GM18858 (cell line): Measurements from ENCODE around the gene FRAS1.
"Not testable (repeated sequence)": the region's sequence is repeated elsewhere in the genome, so short reads cannot be mapped to it uniquely, and the experiment has no call there.

Source experiments
- ATAC-seq: cut with Tn5 transposase; IDR thresholded peaks from one replicate; pipeline ENCODE4 v1.9.1; 2021; ENCODE audit not compliant: unreplicated experiment

FRAS1 gene

GRCh38 chr4:78057600-78058550, 752 bp downstream of the FRAS1 start:
- no peak for ATAC-seq

GRCh38 chr4:78058591-78059523, 1.7 kb downstream of the FRAS1 start:
- no peak for ATAC-seq

GRCh38 chr4:78059524-78059889, 2.4 kb downstream of the FRAS1 start:
- ATAC-seq = no peak

GRCh38 chr4:78059938-78060337, 2.8 kb downstream of the FRAS1 start:
- ATAC-seq = no peak

GRCh38 chr4:78061939-78062570, 4.9 kb downstream of the FRAS1 start:
- ATAC-seq = no peak

GRCh38 chr4:78065508-78066192, 8.5 kb downstream of the FRAS1 start:
- no peak for ATAC-seq

GRCh38 chr4:78068481-78068880, 11.4 kb downstream of the FRAS1 start:
- ATAC-seq = no peak

- no peak for ATAC-seq
These were observed 12.2 kb downstream of the FRAS1 start for GRCh38 chr4:78069319-78069718.

- ATAC-seq = no peak
These were observed 12.7 kb downstream of the FRAS1 start for GRCh38 chr4:78069859-78070258.

GRCh38 chr4:78070731-78071282, 13.7 kb downstream of the FRAS1 start:
- ATAC-seq = no peak

- ATAC-seq = no peak
These were observed 17.6 kb downstream of the FRAS1 start for GRCh38 chr4:78074759-78075158.

GRCh38 chr4:78075986-78076385, 18.9 kb downstream of the FRAS1 start:
- no peak for ATAC-seq

- no peak for ATAC-seq
These were observed 21.0 kb downstream of the FRAS1 start for GRCh38 chr4:78078101-78078500.

GRCh38 chr4:78079726-78080430, 22.8 kb downstream of the FRAS1 start:
- no peak for ATAC-seq

GRCh38 chr4:78081541-78081940, 24.4 kb downstream of the FRAS1 start:
- ATAC-seq = no peak

- no peak for ATAC-seq
These were observed 25.9 kb downstream of the FRAS1 start for GRCh38 chr4:78083035-78083434.

- no peak for ATAC-seq
These were observed 34.4 kb downstream of the FRAS1 start for GRCh38 chr4:78091534-78091933.

- ATAC-seq = not testable (repeated sequence)
These were observed 35.2 kb downstream of the FRAS1 start for GRCh38 chr4:78092350-78092749.

GRCh38 chr4:78092850-78093249, 35.7 kb downstream of the FRAS1 start:
- ATAC-seq = no peak

- ATAC-seq = no peak
These were observed 38.0 kb downstream of the FRAS1 start for GRCh38 chr4:78095081-78095480.
